ENCODE measurements around the gene TAS2R30.
"Not testable (repeated sequence)": the region's sequence is repeated elsewhere in the genome, so short reads cannot be mapped to it uniquely, and the experiment has no call there.

The TAS2R30 gene

GRCh38 chr12:11105546-11105945 lies 28.9 kb downstream of the TAS2R30 start:
- Mint-ChIP-seq H3K27me3 (no peaks in the 10 kb centered on the region), H3K4me1 (ENCODE audit: low read depth) (peaks cover 14% of the 10 kb centered on the region), H3K27ac (no peak overlapping the region), H3K36me3 (ENCODE audit: low read depth) (peaks cover 53% of the 10 kb centered on the region), H3K4me3 (no peak overlapping the region), H3K9me3 (peaks cover 40% of the 10 kb centered on the region)
- intact Hi-C loops (cut with micrococcal nuclease): no loop called here

GRCh38 chr12:11094910-11095309 lies 39.5 kb downstream of the TAS2R30 start:
- H3K4me1 Mint-ChIP-seq (ENCODE audit: low read depth); H3K27ac Mint-ChIP-seq; H3K4me3 Mint-ChIP-seq; H3K27me3 Mint-ChIP-seq; intact Hi-C loops (cut with micrococcal nuclease): not testable (repeated sequence)
- H3K9me3 Mint-ChIP-seq: peaks cover 18% of the 10 kb centered on the region
- H3K36me3 Mint-ChIP-seq (ENCODE audit: low read depth): peaks cover 17% of the 10 kb centered on the region

- Mint-ChIP-seq H3K9me3 (no peaks in the 10 kb centered on the region), H3K27me3 (no peaks in the 10 kb centered on the region), H3K4me1 (ENCODE audit: low read depth) (no peaks in the 10 kb centered on the region), H3K36me3 (ENCODE audit: low read depth) (no peaks in the 10 kb centered on the region), H3K27ac (no peak within 1 kb of the TSS), H3K4me3 (no peak within 1 kb of the TSS)
- intact Hi-C loops (cut with micrococcal nuclease): no loop called here
These were observed 42.3 kb downstream of the TAS2R30 start, which contains the start of gene TAS2R43 for GRCh38 chr12:11092128-11092527. Gene TAS2R43 (minus strand): TSS chr12:11092313. CDS start chr12:11092229, 84 bp downstream.

- Mint-ChIP-seq H3K27me3 (no peaks in the 10 kb centered on the region), H3K4me1 (ENCODE audit: low read depth) (no peaks in the 10 kb centered on the region), H3K36me3 (ENCODE audit: low read depth) (no peaks in the 10 kb centered on the region), H3K27ac (no peak overlapping the region), H3K9me3 (peaks cover 2% of the 10 kb centered on the region), H3K4me3 (no peak overlapping the region)
- intact Hi-C loops (cut with micrococcal nuclease): no loop called here
These were observed 45.2 kb downstream of the TAS2R30 start for GRCh38 chr12:11089246-11089645.

GRCh38 chr12:11085419-11085818 lies 49.0 kb downstream of the TAS2R30 start:
- Mint-ChIP-seq H3K36me3 (ENCODE audit: low read depth) (peaks cover 8% of the 10 kb centered on the region), H3K9me3 (peaks cover 20% of the 10 kb centered on the region), H3K27ac (no peak overlapping the region), H3K4me3 (no peak overlapping the region), H3K4me1 (ENCODE audit: low read depth) (no peaks in the 10 kb centered on the region), H3K27me3 (no peaks in the 10 kb centered on the region)
- intact Hi-C loops (cut with micrococcal nuclease): no loop called here
